RWPE2 (cell line): ENCODE measurements around the gene SH2D3C.
A peak's percentile ranks its signal among the peaks of the same experiment; 100 is the strongest.

ENCODE experiments used
- ATAC-seq: fragments of 200-7000 bp; cut with Tn5 transposase; 3 replicates; pipeline ENCODE4 v1.9.1; 2021; ENCODE audit warnings: low read depth
- DNase-seq: peaks from one replicate; pipeline ENCODE4 v3.0.0-alpha.2; 2020; ENCODE audit warnings: low spot score
- H3K27ac ChIP-seq: fragments of 450-650 bp; 2 replicates; pipeline ENCODE4 v1.5.1; 2017; ENCODE audit warnings: mild to moderate bottlenecking; ENCODE audit not compliant: poor library complexity, severe bottlenecking
- H3K27me3 ChIP-seq: fragments of 250-450 bp; sonication (Bioruptor Pico); 2 replicates; pipeline ENCODE4 v1.5.1; 2021; ENCODE audit warnings: mild to moderate bottlenecking, moderate library complexity; ENCODE audit not compliant: insufficient read depth, poor library complexity, severe bottlenecking
- H3K36me3 ChIP-seq: fragments of 250-450 bp; sonication (Bioruptor Pico); 2 replicates; pipeline ENCODE4 v1.5.1; 2020; ENCODE audit warnings: low read depth, mild to moderate bottlenecking, moderate library complexity
- H3K4me1 ChIP-seq: fragments of 250-450 bp; sonication (Bioruptor Pico); 2 replicates; pipeline ENCODE4 v1.5.1; 2021; ENCODE audit warnings: mild to moderate bottlenecking, moderate library complexity; ENCODE audit not compliant: insufficient read depth, poor library complexity, severe bottlenecking
- H3K4me3 ChIP-seq: fragments of 250-450 bp; sonication (Bioruptor Pico); 2 replicates; pipeline ENCODE4 v1.5.1; 2021; ENCODE audit warnings: mild to moderate bottlenecking, moderate library complexity; ENCODE audit not compliant: severe bottlenecking
- H3K9me3 ChIP-seq: fragments of 250-450 bp; sonication (Bioruptor Pico); 2 replicates; pipeline ENCODE4 v1.5.1; 2021; ENCODE audit warnings: mild to moderate bottlenecking, moderate library complexity; ENCODE audit not compliant: severe bottlenecking
- CTCF ChIP-seq: fragments of 450-650 bp; IDR thresholded peaks from one replicate; pipeline ENCODE4 v1.5.1; 2017; ENCODE audit warnings: mild to moderate bottlenecking, moderate library complexity; ENCODE audit not compliant: poor library complexity, severe bottlenecking

Gene SH2D3C

GRCh38 chr9:127749090-127749787 lies 29.2 kb downstream of the SH2D3C start:
- Histone ChIP-seq H3K4me3 (no peak overlapping the region), H3K27me3 (peaks cover 20% of the 10 kb centered on the region), H3K27ac (no peak overlapping the region), H3K9me3 (no peaks in the 10 kb centered on the region), H3K36me3 (no peaks in the 10 kb centered on the region), H3K4me1 (no peaks in the 10 kb centered on the region)
- ATAC-seq (no peak), DNase-seq (no peak)
- no peak for TF ChIP-seq CTCF

DNA sequence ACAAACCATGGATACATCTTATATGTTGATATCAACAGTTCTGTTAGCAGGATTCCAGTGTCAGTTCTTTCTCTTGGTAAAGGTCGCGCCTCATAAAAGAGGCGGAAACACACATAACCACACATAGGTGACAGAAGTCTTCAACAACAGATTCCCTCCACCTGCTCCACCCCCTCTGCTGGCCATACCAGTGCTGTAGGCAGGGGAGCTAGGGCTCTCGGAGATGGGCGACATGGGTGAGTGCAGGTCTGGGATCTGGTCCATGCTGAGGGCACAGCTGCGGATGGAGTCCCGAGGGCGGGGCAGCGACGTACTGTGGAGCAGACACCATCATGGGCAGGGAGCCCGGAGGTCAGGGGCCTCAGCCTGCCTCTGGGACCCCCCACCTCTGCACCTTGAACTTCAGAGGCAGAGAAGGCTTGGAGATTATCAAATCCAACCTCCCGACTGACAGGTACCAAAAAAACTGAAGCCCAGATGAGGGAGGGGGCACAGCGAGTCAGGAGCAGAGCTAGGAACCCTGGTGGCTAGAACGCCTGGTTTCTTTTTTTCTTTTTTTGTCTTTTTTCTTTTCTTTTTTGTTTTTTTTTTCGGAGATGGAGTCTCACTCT lies 31.4 kb downstream of the SH2D3C start:
- no peak for TF ChIP-seq CTCF
- H3K9me3 ChIP-seq = no peaks in the 10 kb centered on the region
- DNase-seq (no peak), ATAC-seq (no peak)
- H3K36me3 ChIP-seq = no peaks in the 10 kb centered on the region
- H3K27ac ChIP-seq = no peak overlapping the region
- no peaks in the 10 kb centered on the region for H3K27me3 ChIP-seq
- H3K4me1 ChIP-seq = peaks cover 5% of the 10 kb centered on the region
- no peak overlapping the region for H3K4me3 ChIP-seq

GRCh38 chr9:127744398-127745110 lies 33.9 kb downstream of the SH2D3C start:
- ATAC-seq (no peak), DNase-seq (no peak)
- no peak overlapping the region for H3K4me3 ChIP-seq
- no peak overlapping the region for H3K27ac ChIP-seq
- no peak for TF ChIP-seq CTCF
- H3K9me3 ChIP-seq = no peaks in the 10 kb centered on the region
- peaks cover 13% of the 10 kb centered on the region for H3K4me1 ChIP-seq
- no peaks in the 10 kb centered on the region for H3K27me3 ChIP-seq
- no peaks in the 10 kb centered on the region for H3K36me3 ChIP-seq

- ATAC-seq = peak; percentile 35
- no peak overlapping the region for H3K4me3 ChIP-seq
- H3K4me1 ChIP-seq = peaks cover 13% of the 10 kb centered on the region
- H3K27ac ChIP-seq = no peak overlapping the region
- H3K9me3 ChIP-seq = no peaks in the 10 kb centered on the region
- H3K36me3 ChIP-seq = no peaks in the 10 kb centered on the region
- H3K27me3 ChIP-seq = no peaks in the 10 kb centered on the region
- TF ChIP-seq CTCF = no peak
- DNase-seq = no peak
Measured at GRCh38 chr9:127742435-127743088, 35.9 kb downstream of the SH2D3C start.
